SJCRH30 (cell line): ENCODE measurements around the gene CCDC34. TPM values are rescaled to one million over a fixed set of nuclear protein-coding genes. Genes with fewer than 3 reads are reported as not detected.

Source experiments
- DNase-seq, 2 experiments: peaks; one replicate each; pipeline ENCODE4 v3.0.0-alpha.2; 2015 to 2020
- H3K27ac ChIP-seq: fragments of 250-450 bp; sonication (Bioruptor Pico); 2 replicates; pipeline ENCODE4 v1.5.1; 2020; ENCODE audit warnings: mild to moderate bottlenecking, moderate library complexity
- H3K27me3 ChIP-seq: fragments of 250-450 bp; sonication (Bioruptor Pico); 2 replicates; pipeline ENCODE4 v1.5.1; 2020; ENCODE audit warnings: mild to moderate bottlenecking, moderate library complexity
- H3K36me3 ChIP-seq: fragments of 250-450 bp; sonication (Bioruptor Pico); 2 replicates; pipeline ENCODE4 v1.5.1; 2020; ENCODE audit warnings: mild to moderate bottlenecking, moderate library complexity
- H3K4me1 ChIP-seq: fragments of 250-450 bp; sonication (Bioruptor Pico); 2 replicates; pipeline ENCODE4 v1.5.1; 2020; ENCODE audit warnings: mild to moderate bottlenecking, moderate library complexity
- H3K4me3 ChIP-seq: fragments of 250-450 bp; sonication (Bioruptor Pico); 2 replicates; pipeline ENCODE4 v1.5.1; 2020; ENCODE audit warnings: mild to moderate bottlenecking, moderate library complexity
- H3K9me3 ChIP-seq: fragments of 250-450 bp; sonication (Bioruptor Pico); replicated peaks from 2 replicates; pipeline ENCODE4 v1.5.1; 2020; ENCODE audit warnings: mild to moderate bottlenecking, moderate library complexity
- total RNA-seq: library from RNA; depleted of rRNA; stranded (reverse); fragments of >200 nt; shearing (Covaris generic); gene quantifications from 2 replicates; pipeline ENCODE4 v1.2.3, GENCODE V29; 2014; rRNA removed

The CCDC34 gene
- total RNA-seq = 50.1 and 58.8 TPM in 2 replicates

- no peaks in the 10 kb centered on the region for H3K27me3 ChIP-seq
- peak within 1 kb of the TSS; percentile 49; the same call in 1 of the 2 replicates for H3K27ac ChIP-seq
- H3K4me3 ChIP-seq = peak within 1 kb of the TSS; percentile 71
- peak; percentile 93 to 96 for DNase-seq
- H3K9me3 ChIP-seq = no peaks in the 10 kb centered on the region
- 0 out of 2 replicates have a peak, but pooled peaks cover 3% of the 10 kb centered on the region for H3K36me3 ChIP-seq
- peaks cover 11% of the 10 kb centered on the region for H3K4me1 ChIP-seq
Observed at GRCh38 chr11:27362749-27363575, at the start of gene CCDC34. TSS of gene CCDC34 (minus strand) at chr11:27363215. CDS start at chr11:27363194, 21 bp downstream.

GRCh38 chr11:27412192-27412691 lies 49.2 kb upstream of the CCDC34 start:
- Histone ChIP-seq H3K27ac (no peak overlapping the region), H3K4me1 (no peaks in the 10 kb centered on the region), H3K27me3 (no peaks in the 10 kb centered on the region), H3K9me3 (no peaks in the 10 kb centered on the region), H3K36me3 (0 out of 2 replicates have a peak, but pooled peaks cover 3% of the 10 kb centered on the region), H3K4me3 (no peak overlapping the region)
- DNase-seq = no peak

- no peak for DNase-seq
- Histone ChIP-seq H3K27me3 (no peaks in the 10 kb centered on the region), H3K36me3 (peaks cover 8% of the 10 kb centered on the region), H3K27ac (no peak overlapping the region), H3K4me3 (no peak overlapping the region), H3K4me1 (no peaks in the 10 kb centered on the region), H3K9me3 (no peaks in the 10 kb centered on the region)
Observed at GRCh38 chr11:27411328-27411727, 48.3 kb upstream of the CCDC34 start.

GRCh38 chr11:27410272-27410671 lies 47.3 kb upstream of the CCDC34 start:
- Histone ChIP-seq H3K4me1 (no peaks in the 10 kb centered on the region), H3K27me3 (no peaks in the 10 kb centered on the region), H3K36me3 (peaks cover 8% of the 10 kb centered on the region), H3K9me3 (no peaks in the 10 kb centered on the region), H3K4me3 (no peak overlapping the region), H3K27ac (no peak overlapping the region)
- no peak for DNase-seq

GRCh38 chr11:27409742-27410141 lies 46.7 kb upstream of the CCDC34 start:
- Histone ChIP-seq H3K36me3 (peaks cover 8% of the 10 kb centered on the region), H3K27ac (no peak overlapping the region)

GRCh38 chr11:27409049-27409448 lies 46.0 kb upstream of the CCDC34 start:
- no peaks in the 10 kb centered on the region for H3K4me1 ChIP-seq
- peaks cover 8% of the 10 kb centered on the region for H3K36me3 ChIP-seq
- no peak overlapping the region for H3K4me3 ChIP-seq
- no peak overlapping the region for H3K27ac ChIP-seq
- no peaks in the 10 kb centered on the region for H3K9me3 ChIP-seq
- DNase-seq = no peak
- H3K27me3 ChIP-seq = no peaks in the 10 kb centered on the region

More at GRCh38 chr11:27409742-27410141, 46.7 kb upstream of the CCDC34 start:
- no peak for DNase-seq
- Histone ChIP-seq H3K4me1 (no peaks in the 10 kb centered on the region), H3K9me3 (no peaks in the 10 kb centered on the region), H3K4me3 (no peak overlapping the region), H3K27me3 (no peaks in the 10 kb centered on the region)

- Histone ChIP-seq H3K36me3 (peaks cover 8% of the 10 kb centered on the region), H3K4me1 (no peaks in the 10 kb centered on the region), H3K9me3 (no peaks in the 10 kb centered on the region), H3K4me3 (no peak overlapping the region), H3K27ac (no peak overlapping the region), H3K27me3 (no peaks in the 10 kb centered on the region)
- DNase-seq = no peak
Observed at GRCh38 chr11:27408246-27408800, 45.3 kb upstream of the CCDC34 start.

- no peaks in the 10 kb centered on the region for H3K9me3 ChIP-seq
- no peak overlapping the region for H3K27ac ChIP-seq
- no peaks in the 10 kb centered on the region for H3K4me1 ChIP-seq
- peaks cover 8% of the 10 kb centered on the region for H3K36me3 ChIP-seq
- no peak overlapping the region for H3K4me3 ChIP-seq
- H3K27me3 ChIP-seq = no peaks in the 10 kb centered on the region
- no peak for DNase-seq
Observed at GRCh38 chr11:27406498-27407354, 43.7 kb upstream of the CCDC34 start.

GRCh38 chr11:27405134-27405533 lies 42.1 kb upstream of the CCDC34 start:
- H3K4me3 ChIP-seq = no peak overlapping the region
- no peaks in the 10 kb centered on the region for H3K4me1 ChIP-seq
- no peak for DNase-seq
- H3K27me3 ChIP-seq = no peaks in the 10 kb centered on the region
- H3K9me3 ChIP-seq = no peaks in the 10 kb centered on the region
- H3K36me3 ChIP-seq = peaks cover 5% of the 10 kb centered on the region
- H3K27ac ChIP-seq = no peak overlapping the region

GRCh38 chr11:27404427-27404826 lies 41.4 kb upstream of the CCDC34 start:
- Histone ChIP-seq H3K36me3 (peaks cover 5% of the 10 kb centered on the region), H3K27ac (no peak overlapping the region), H3K9me3 (no peaks in the 10 kb centered on the region), H3K27me3 (no peaks in the 10 kb centered on the region), H3K4me1 (peaks cover 3% of the 10 kb centered on the region; the same call in 1 of the 2 replicates), H3K4me3 (no peak overlapping the region)
- DNase-seq = no peak

- Histone ChIP-seq H3K27ac (no peak overlapping the region), H3K4me3 (no peak overlapping the region), H3K9me3 (no peaks in the 10 kb centered on the region), H3K27me3 (no peaks in the 10 kb centered on the region), H3K4me1 (peaks cover 12% of the 10 kb centered on the region), H3K36me3 (peaks cover 5% of the 10 kb centered on the region)
- DNase-seq = no peak
Observed at GRCh38 chr11:27403195-27403594, 40.2 kb upstream of the CCDC34 start.

GRCh38 chr11:27402450-27402849 lies 39.4 kb upstream of the CCDC34 start:
- H3K27me3 ChIP-seq = no peaks in the 10 kb centered on the region
- peaks cover 15% of the 10 kb centered on the region for H3K4me1 ChIP-seq
- no peak overlapping the region for H3K27ac ChIP-seq
- H3K36me3 ChIP-seq = peaks cover 5% of the 10 kb centered on the region
- no peak for DNase-seq
- no peaks in the 10 kb centered on the region for H3K9me3 ChIP-seq
- H3K4me3 ChIP-seq = no peak overlapping the region

GRCh38 chr11:27401833-27402316 lies 38.9 kb upstream of the CCDC34 start:
- DNase-seq = no peak
- Histone ChIP-seq H3K4me1 (peaks cover 21% of the 10 kb centered on the region), H3K36me3 (peaks cover 3% of the 10 kb centered on the region), H3K4me3 (no peak overlapping the region), H3K9me3 (no peaks in the 10 kb centered on the region), H3K27me3 (no peaks in the 10 kb centered on the region), H3K27ac (no peak overlapping the region)

GRCh38 chr11:27401280-27401832 lies 38.3 kb upstream of the CCDC34 start:
- H3K4me1 ChIP-seq = peaks cover 26% of the 10 kb centered on the region
- H3K9me3 ChIP-seq = no peaks in the 10 kb centered on the region

More at GRCh38 chr11:27401280-27401832, 38.3 kb upstream of the CCDC34 start:
- no peaks in the 10 kb centered on the region for H3K27me3 ChIP-seq
- no peak overlapping the region for H3K27ac ChIP-seq
- no peaks in the 10 kb centered on the region for H3K36me3 ChIP-seq
- DNase-seq = no peak
- H3K4me3 ChIP-seq = no peak overlapping the region
